Activated CD8-positive, alpha-beta memory T cell treated with anti-CD3 and anti-CD28 coated beads for 36 hours (primary cell): ENCODE data around the gene MCF2L2. TPM values are rescaled to one million over a fixed set of nuclear protein-coding genes. Genes with fewer than 3 reads are reported as not detected.
"Not testable (repeated sequence)": the region's sequence is repeated elsewhere in the genome, so short reads cannot be mapped to it uniquely, and the experiment has no call there.

Source experiments
- CTCF ChIA-PET: fragments of 350-600 bp; sonication (Branson Sonifier 250); formaldehyde crosslinking; loops from one replicate; lab custom pipeline; 2021; ENCODE audit warnings: antibody characterized with exemption; lab: Charles Lee
- POLR2A ChIA-PET: fragments of 350-600 bp; sonication (Branson Sonifier 250); formaldehyde crosslinking; loops from one replicate; lab custom pipeline; 2021; ENCODE audit warnings: antibody characterized with exemption; lab: Charles Lee
- total RNA-seq, 2 experiments: library from RNA; stranded (reverse); gene quantifications; one replicate each; pipeline ENCODE4 v1.2.3, GENCODE V29; 2021

Gene MCF2L2
- total RNA-seq, 2 experiments from 2014 or later: 3.0 to 3.7 TPM

DNA sequence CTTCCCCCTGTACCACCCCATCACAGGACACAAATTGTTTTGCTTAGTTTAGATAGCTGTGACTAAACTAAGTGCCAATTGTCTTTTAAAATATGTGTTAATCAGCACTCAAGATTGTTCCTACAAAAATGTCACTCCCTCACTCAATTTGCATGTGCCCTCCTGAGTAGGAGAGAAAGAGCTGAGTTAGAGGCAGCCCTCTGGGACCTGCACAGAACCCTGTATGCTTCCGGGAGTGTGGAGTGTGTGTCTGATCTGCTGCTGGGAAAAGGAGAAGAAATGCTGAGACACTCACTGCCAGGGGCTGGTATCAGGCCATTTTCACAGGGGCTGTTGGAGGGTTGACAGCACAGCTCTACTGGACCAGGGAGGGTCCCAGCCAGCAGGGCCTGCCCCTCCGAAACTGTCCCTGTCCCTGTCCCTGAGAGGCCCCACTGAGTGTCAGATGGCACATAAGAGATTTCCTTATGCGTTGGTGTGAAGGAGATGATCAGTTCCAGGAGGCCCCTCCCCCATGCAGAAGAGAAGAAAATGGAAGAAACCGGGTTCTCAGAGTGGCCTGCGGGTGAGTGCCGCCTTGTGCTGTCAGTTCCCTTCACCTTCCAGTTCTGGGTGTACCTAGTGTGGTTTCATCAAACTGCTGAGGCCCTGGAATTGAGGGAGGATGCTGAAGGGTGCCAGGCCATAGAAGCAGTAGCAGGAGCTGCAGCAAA lies 179.3 kb downstream of the MCF2L2 start:
- CTCF ChIA-PET: no interaction called here
- POLR2A ChIA-PET: no interaction called here

DNA sequence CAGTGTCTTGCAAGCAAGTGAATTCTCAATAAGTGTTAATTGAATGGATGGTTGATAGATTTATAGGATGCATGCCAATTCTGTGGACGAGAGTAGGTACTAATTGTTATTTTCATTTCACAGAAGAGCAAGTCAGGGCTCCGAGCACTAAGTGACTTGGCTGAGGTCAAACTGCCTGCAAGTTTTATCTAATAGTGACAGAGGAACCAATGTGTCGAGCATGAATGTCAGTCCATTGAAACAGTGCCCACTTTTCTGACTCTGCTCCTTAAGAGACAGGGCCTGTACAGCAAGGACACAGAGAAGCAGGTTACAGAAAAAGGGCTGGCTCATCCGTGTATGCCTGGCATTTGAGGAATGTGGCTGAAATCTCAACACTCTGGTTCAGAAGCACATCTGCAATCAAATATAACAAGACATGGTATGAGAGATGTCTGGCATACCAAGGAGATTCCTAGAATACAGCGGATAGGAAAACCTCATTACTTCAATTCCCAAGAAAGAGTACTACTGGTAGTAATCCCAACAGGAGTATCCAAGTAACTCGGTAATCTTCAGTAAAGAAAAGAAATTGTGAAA lies 181.3 kb downstream of the MCF2L2 start:
- CTCF ChIA-PET: no interaction called here
- POLR2A ChIA-PET: no interaction called here

DNA sequence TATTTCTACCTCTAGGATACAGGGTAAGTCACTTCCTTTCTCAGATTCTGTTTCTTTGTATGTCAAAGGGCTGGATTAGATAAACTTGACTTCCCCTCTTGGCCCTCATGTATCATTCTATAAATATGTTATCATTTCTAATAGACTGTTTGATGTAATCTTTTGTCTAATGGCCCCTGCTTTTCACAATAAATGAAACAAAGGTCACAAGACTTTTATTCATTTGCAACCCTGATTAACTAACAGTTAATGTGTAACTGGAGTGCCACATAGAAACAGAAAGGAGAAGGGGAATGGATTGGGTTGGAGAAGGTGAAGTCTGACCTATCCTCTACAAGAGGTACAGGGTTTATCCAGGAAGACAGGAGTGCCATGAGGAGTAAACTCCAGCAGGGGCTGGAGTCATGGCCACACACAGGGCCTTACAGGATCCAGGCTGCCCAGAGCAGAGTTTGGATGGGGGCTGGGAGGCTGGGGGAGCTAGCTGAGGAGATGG lies 183.4 kb downstream of the MCF2L2 start:
- CTCF ChIA-PET: no interaction called here
- POLR2A ChIA-PET: no interaction called here

GRCh38 chr3:183244219-183244618 lies 184.2 kb downstream of the MCF2L2 start:
- ChIA-PET POLR2A (no interaction called here), CTCF (no interaction called here)

GRCh38 chr3:183242431-183242830 lies 186.0 kb downstream of the MCF2L2 start:
- ChIA-PET CTCF (no interaction called here), POLR2A (no interaction called here)

DNA sequence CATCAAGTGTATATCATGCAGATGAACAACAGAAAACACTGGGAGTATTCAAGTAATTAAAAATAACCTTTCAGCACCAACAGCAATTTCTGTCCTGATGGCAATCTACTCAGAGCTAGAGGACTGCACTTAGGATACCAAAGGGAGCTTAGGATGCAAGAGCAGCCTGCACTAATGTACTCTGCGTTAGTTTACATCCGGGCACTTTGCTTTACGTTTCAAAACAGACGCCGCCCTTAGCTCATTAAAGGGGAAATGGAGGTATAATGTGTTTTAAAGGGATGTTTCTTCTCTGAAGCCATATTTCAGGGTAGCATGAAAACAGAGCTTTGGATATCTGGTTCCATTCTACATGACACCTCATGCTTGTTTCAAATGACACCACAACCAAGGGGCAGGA lies 189.4 kb downstream of the MCF2L2 start:
- POLR2A ChIA-PET: no interaction called here
- CTCF ChIA-PET: interaction anchor here (0.7 kb wide), 2 partner anchors 64 to 578 kb away, joined by 4 read pairs; no protein-coding TSS in a partner anchor

- ChIA-PET POLR2A (no interaction called here), CTCF (no interaction called here)
Observed at GRCh38 chr3:183233966-183234365, 194.5 kb downstream of the MCF2L2 start.

DNA sequence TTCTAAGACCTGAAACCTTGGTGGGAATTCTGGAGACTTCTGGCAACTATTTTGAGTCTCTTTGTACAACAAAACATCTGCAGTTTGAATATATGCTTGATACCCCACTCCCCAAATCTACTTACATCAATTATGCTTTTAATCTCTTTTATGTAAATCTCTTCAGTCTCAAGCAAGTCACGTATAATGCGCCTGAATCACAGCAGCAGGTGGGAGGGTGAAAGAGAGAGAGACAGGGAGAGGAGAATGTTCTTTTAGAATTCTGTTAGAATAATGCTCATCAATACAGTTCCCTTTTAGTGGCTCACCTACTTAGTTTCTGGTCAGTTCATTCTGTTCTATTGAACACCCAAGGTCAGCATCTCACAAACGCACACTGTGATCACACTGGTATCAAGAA lies 197.6 kb downstream of the MCF2L2 start:
- POLR2A ChIA-PET: no interaction called here
- CTCF ChIA-PET: no interaction called here

DNA sequence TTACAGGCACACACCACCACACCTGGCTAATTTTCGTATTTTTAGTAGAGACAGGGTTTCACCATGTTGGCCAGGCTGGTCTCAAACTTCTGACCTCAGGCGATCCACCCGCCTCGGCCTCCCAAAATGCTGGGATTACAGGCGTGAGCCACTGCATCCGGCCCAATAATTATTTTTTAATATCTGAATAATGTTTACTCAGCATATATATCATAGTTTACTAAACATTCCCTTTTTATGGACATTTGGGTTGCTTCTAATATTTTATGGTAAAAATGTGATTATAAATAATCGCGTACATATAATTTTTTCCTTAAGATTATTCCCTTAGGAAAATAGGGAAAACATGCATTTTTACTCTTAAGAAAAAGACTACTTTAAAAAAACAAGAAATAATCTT lies 198.2 kb downstream of the MCF2L2 start:
- POLR2A ChIA-PET, CTCF ChIA-PET: not testable (repeated sequence)

GRCh38 chr3:183229178-183229577 lies 199.2 kb downstream of the MCF2L2 start:
- POLR2A ChIA-PET: no interaction called here
- CTCF ChIA-PET: no interaction called here

DNA sequence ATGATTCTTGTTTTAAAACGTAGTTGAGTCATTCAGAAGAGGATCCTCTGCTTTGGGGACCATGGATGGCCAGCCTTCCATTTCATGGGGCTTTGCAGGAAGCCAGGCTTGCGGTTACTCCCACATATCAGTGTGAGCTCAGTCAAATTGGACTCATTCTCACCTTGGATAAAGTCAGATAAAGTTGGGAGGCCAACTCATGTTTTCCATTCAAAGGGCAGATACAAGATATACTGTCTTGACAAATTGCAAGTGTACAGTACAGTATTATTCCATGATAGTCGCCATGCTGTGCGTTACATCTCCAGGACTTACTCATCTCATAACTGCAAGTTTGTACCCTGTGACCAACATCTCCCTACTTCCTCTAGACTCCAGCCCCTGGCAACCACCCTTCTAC lies 200.8 kb downstream of the MCF2L2 start:
- CTCF ChIA-PET: no interaction called here
- POLR2A ChIA-PET: no interaction called here

DNA sequence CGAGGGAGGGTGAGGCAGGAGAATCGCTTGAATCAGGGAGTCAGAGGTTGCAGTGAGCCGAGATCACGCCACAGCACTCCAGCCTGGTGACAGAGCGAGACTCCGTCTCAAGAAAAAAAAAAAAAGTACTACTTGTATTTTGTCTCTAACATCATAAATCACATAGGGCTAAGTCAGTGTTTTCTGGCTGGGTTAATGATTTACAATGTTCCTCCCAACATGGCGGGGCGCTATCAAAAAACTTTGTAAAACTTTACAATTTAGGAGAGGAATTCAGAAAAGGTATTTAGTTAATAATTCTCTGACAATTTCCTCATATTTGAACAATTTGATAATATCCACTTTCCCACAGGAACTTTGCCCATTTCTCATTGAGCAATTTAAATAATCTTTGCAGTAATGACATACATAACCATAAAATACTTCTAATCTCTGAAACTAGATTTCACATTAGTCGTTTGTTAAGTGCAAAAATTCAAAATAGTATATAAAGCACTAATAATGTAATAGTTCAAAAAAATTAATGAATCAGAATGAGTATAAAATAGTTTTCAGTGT lies 202.0 kb downstream of the MCF2L2 start:
- CTCF ChIA-PET: no interaction called here
- POLR2A ChIA-PET: no interaction called here

DNA sequence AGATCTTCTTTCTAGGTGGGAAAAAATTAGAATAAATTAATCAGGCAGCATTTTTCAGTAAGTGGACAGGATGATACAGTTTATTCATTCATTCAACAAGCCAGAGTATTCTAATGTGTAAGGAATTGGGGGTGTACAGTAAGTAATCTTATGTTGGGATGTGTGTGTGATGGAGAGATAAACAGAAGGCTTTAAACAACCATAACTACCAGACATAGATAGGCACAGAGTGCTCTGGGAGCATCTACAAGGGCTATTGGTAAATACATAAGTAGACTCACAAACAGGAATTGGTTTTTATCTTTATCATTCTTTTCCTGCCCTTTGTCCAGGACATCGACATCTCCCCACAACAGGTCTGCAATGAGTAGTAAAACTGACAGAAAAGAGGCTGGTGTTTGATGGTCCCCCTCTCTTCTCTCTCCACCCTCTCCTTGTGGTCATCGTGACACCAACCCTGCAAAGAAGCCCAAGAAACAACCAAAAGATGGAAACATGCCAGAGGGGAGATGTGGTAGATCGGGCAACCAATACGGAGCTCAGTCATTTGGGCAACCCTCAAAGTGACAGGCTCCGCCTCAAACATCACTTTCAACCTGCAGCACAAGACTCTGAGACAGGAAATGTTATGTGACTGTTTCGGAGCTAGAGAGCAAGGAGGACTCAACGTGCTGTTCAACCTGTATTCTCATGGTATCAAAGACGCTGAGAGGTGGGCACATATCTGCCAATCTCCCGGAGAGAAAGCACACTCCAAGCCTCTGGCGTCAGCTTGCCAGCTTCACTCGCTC lies 204.0 kb downstream of the MCF2L2 start:
- ChIA-PET CTCF (interaction anchor here (0.8 kb wide), 1 partner anchor 52 kb away, joined by 3 read pairs; no protein-coding TSS in a partner anchor), POLR2A (no interaction called here)

DNA sequence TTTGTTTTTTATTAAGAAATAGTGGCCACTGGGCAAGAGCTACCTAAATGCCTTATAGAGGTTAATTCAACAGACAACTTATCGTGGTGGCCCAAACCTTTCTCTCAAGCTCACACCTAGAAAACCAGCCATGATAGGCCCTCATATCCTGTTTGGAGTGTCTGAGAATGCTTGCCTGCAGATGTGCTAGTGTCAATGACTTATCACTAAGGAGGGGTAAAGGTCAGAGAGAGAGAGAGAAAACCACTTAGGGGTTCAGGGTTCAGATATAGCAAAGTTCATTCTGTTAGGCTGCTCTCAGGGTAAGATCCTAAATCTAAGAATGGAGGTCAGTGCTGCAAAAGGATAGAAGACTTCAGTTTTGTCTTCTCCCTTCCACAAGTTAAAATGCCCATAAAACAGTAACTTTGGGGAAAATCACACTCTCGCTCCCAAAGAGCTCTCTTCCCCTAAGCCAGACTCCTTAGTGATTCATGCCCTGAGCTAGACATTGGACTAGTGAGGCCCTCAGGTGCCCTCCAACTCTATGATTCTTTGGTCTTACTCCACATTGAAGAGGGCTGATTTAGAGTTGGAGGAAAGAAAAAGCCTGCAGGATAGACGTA lies 205.7 kb downstream of the MCF2L2 start:
- CTCF ChIA-PET: no interaction called here
- POLR2A ChIA-PET: no interaction called here

DNA sequence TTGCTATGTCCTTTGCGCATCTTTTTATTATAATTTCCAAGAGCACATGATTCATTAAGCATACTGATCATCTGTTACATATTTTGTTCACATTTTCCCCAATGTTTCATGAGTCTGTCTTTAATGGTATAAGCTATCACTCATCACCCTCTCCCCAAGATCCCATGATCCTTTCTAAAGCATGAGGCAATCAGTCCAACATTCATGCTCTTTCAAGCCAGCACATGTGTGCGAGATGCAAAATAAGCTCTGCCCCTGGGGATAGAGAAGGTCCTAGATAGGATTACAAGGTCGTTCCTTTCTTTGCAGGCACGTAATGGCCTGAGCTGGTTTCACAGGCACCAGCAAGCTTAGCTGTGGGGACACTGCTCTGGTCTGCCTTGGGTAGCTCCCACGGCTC lies 207.6 kb downstream of the MCF2L2 start:
- ChIA-PET POLR2A (interaction anchor here (0.6 kb wide), 1 partner anchor 84 kb away, joined by 3 read pairs; no protein-coding TSS in a partner anchor), CTCF (no interaction called here)

- CTCF ChIA-PET: no interaction called here
- POLR2A ChIA-PET: no interaction called here
Observed at GRCh38 chr3:183218826-183219225, 209.6 kb downstream of the MCF2L2 start.

DNA sequence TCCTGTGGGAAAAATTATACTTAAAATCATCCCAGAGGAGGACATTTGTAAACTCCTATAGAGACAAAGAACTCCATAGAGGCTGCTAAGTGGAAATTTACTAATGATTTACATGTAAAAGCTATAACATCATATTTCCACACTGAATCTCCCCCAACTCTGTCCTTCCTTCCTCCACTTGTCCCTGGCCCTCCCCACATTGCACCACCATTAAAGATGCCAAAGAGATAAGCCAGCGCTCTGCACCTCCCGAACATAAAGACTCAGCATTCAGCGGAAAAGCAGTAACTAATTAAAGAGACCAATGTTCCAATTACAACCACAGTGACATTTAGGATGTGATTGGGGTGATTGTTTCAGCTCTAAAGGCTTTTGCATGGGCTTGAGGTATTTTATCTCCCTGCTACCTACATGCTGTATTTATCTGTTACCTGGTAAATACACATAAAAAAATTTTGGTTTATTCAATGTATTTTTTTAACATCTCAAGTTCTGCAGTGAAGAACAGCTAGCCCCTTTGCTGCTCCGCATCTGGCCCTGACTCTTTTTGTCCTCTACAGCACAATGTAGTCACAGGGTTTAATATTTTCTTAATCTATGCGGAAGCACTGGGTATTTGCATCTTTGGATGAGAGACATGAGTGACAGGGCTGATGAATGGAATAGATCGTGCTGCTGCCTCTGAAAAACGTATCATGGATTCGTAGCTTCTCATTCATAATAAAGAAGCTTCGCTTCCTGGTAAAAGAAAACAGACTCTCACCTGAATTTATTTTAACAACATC lies 210.7 kb downstream of the MCF2L2 start:
- ChIA-PET CTCF (interaction anchor here (1.1 kb wide), 1 partner anchor 74 kb away, joined by 3 read pairs; no protein-coding TSS in a partner anchor), POLR2A (no interaction called here)

DNA sequence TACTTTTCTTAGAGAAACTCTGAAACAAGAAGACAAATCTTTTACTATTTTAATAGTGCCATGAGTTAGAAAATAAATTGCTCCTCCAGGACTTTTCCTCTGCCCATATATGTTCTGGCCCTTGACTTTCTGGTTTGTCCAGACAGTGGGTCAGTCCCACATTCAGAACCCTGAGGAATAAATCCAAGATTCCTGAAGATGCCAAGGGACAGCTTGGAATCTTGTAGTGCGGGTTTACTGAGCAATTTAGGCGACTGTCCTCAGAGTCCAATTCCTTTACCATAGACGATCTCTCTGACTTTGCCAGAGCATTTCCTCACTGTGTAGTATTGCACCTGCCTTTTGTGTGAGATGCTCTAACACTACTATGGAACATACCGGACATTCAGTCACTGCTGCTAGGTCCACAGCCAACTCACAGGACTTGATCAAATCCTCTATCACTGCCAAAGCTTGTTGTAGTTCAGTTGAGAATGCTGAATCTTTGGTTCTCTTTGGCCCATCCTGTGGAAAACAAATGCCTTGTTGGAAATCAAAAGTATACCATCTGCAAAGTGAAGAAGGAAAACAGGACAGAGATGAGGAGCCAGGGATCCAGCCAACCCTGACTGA lies 212.7 kb downstream of the MCF2L2 start:
- POLR2A ChIA-PET: no interaction called here

GRCh38 chr3:183214277-183214612 lies 214.2 kb downstream of the MCF2L2 start:
- CTCF ChIA-PET: no interaction called here
- POLR2A ChIA-PET: no interaction called here

More for the DNA sequence above, 212.7 kb downstream of the MCF2L2 start:
- CTCF ChIA-PET: no interaction called here
